HCT116 (cell line): Measurements from ENCODE around the gene TRIB2. TPM values are rescaled to one million over a fixed set of nuclear protein-coding genes. Genes with fewer than 3 reads are reported as not detected.

Experiments
- ATAC-seq: fragments of 200-7000 bp; cut with Tn5 transposase; 2 replicates; pipeline ENCODE4 v1.9.1; 2020; ENCODE audit warnings: mild to moderate bottlenecking, moderate library complexity
- Bru-seq: library from RNA; stranded (reverse); fragments of 400-500 nt; gene quantifications from one replicate; lab custom pipeline; 2021; lab: Mats Ljungman, UMichigan
- BruChase-seq, 2 experiments: library from RNA; stranded (reverse); fragments of 400-500 nt; gene quantifications; one replicate each; lab custom pipeline; 2021; lab: Mats Ljungman, UMichigan
- BruUV-seq: library from RNA; stranded (reverse); fragments of 400-500 nt; replicated peaks from 2 replicates; lab custom pipeline; 2021; lab: Mats Ljungman, UMichigan
- CTCF ChIA-PET: fragments of 300-600 bp; sonication (Branson Sonifier 250); formaldehyde crosslinking; loops from one replicate; lab custom pipeline; 2021; ENCODE audit warnings: antibody characterized with exemption; lab: Charles Lee
- POLR2A ChIA-PET: fragments of 300-600, 350-600 bp; sonication (Branson Sonifier 250); formaldehyde crosslinking; loops from one replicate; lab custom pipeline; 2021; ENCODE audit warnings: antibody characterized with exemption; lab: Charles Lee
- RAD21 ChIA-PET, 2 experiments: fragments of 300-600 bp; sonication (Branson Sonifier 250); formaldehyde crosslinking; loops; one replicate each; lab custom pipeline; 2023; ENCODE audit warnings: low total read pairs in 2 of 2; ENCODE audit not compliant: uncharacterized antibody in 2 of 2, unreplicated experiment in 2 of 2, low non-redundant PET in 1 of 2; lab: Charles Lee
- DNase-seq: peaks from one replicate; pipeline ENCODE4 v3.0.0-alpha.2; 2010; ENCODE audit warnings: low read depth, low spot score
- H2AFZ ChIP-seq: fragments of 200-600 bp; shearing (Covaris generic), sonication (generic); 2 replicates; pipeline ENCODE4 v1.6.1; 2017; ENCODE audit warnings: low read depth, mixed run types, mixed read lengths, antibody characterized with exemption, low read length; ENCODE audit not compliant: poor library complexity, severe bottlenecking
- H3K27ac ChIP-seq: 2 replicates; pipeline ENCODE4 v1.5.1; 2012; ENCODE audit warnings: low read depth, low read length
- H3K27me3 ChIP-seq: fragments of 200-600 bp; sonication (generic); 2 replicates; pipeline ENCODE4 v1.6.1; 2016; ENCODE audit warnings: mixed run types, low read length, mixed read lengths; ENCODE audit not compliant: insufficient read depth
- H3K36me3 ChIP-seq, 2 experiments: fragments of 200-500 bp in 1 of 2; fragments of 200-600 bp in 1 of 2; sonication (Bioruptor generic) in 1 of 2; sonication (generic) in 1 of 2; 2 replicates each; pipeline versions ENCODE4 v1.5.1 to v1.6.1; 2014 to 2016; ENCODE audit warnings: low read length in 2 of 2, inconsistent platforms in 1 of 2, mixed read lengths in 1 of 2, mixed run types in 1 of 2; ENCODE audit not compliant: insufficient read depth in 2 of 2, control insufficient read depth in 1 of 2
- H3K4me1 ChIP-seq, 2 experiments: fragments of 200-600 bp in 1 of 2; sonication (generic) in 1 of 2; 2 replicates each; pipeline versions ENCODE4 v1.5.1 to v1.6.1; 2012 to 2017; ENCODE audit warnings: low read length in 2 of 2, inconsistent platforms in 1 of 2, mild to moderate bottlenecking in 1 of 2, mixed read lengths in 1 of 2, mixed run types in 1 of 2, moderate library complexity in 1 of 2; ENCODE audit not compliant: insufficient read depth in 2 of 2, control insufficient read depth in 1 of 2
- H3K4me2 ChIP-seq: fragments of 200-600 bp; sonication (generic); 2 replicates; pipeline ENCODE4 v1.6.1; 2017; ENCODE audit warnings: mixed run types, low read length, mixed read lengths
- H3K4me3 ChIP-seq, 2 experiments: fragments of 200-600 bp in 1 of 2; sonication (generic) in 1 of 2; replicated peaks in 1 of 2; 2 replicates each; pipeline ENCODE4 v1.5.1; 2011 to 2016; ENCODE audit warnings: low read length in 2 of 2, control low read depth in 1 of 2, low read depth in 1 of 2, mild to moderate bottlenecking in 1 of 2, mixed read lengths in 1 of 2, mixed run types in 1 of 2
- H3K79me2 ChIP-seq: fragments of 200-600 bp; sonication (generic); 2 replicates; pipeline ENCODE4 v1.6.1; 2017; ENCODE audit warnings: mild to moderate bottlenecking, mixed run types, low read length, moderate library complexity, mixed read lengths; ENCODE audit not compliant: insufficient read depth
- H3K9ac ChIP-seq: fragments of 200-600 bp; sonication (generic); 2 replicates; pipeline ENCODE4 v1.6.1; 2016; ENCODE audit warnings: low read length, mixed read lengths
- H3K9me2 ChIP-seq: fragments of 200-600 bp; sonication (generic), shearing (Covaris generic); 2 replicates; pipeline ENCODE4 v1.6.1; 2017; ENCODE audit warnings: mixed run types, mild to moderate bottlenecking, moderate library complexity; ENCODE audit not compliant: insufficient read depth
- H3K9me3 ChIP-seq, 2 experiments: fragments of 200-500 bp in 1 of 2; fragments of 200-600 bp in 1 of 2; sonication (Bioruptor generic) in 1 of 2; sonication (generic) in 1 of 2; 2 replicates each; pipeline ENCODE4 v1.6.1; 2014 to 2017; ENCODE audit warnings: low read length in 2 of 2, mixed read lengths in 2 of 2, inconsistent platforms in 1 of 2, low read depth in 1 of 2, mild to moderate bottlenecking in 1 of 2, mixed run types in 1 of 2, moderate library complexity in 1 of 2; ENCODE audit not compliant: control insufficient read depth in 1 of 2, insufficient read depth in 1 of 2
- H4K20me1 ChIP-seq: fragments of 200-600 bp; sonication (generic), shearing (Covaris generic); 2 replicates; pipeline ENCODE4 v1.6.1; 2017; ENCODE audit warnings: mixed run types, mild to moderate bottlenecking, moderate library complexity; ENCODE audit not compliant: insufficient read depth
- CBX3 ChIP-seq: IDR thresholded peaks from 2 replicates; pipeline ENCODE4 v1.6.1; 2012; ENCODE audit warnings: low read depth
- CEBPB ChIP-seq: IDR thresholded peaks from 2 replicates; pipeline ENCODE4 v1.6.1; 2012; ENCODE audit warnings: low read depth
- EGR1 ChIP-seq: IDR thresholded peaks from 2 replicates; pipeline ENCODE4 v1.6.1; 2012; ENCODE audit warnings: low read depth
- ELF1 ChIP-seq: IDR thresholded peaks from 2 replicates; pipeline ENCODE4 v1.6.1; 2012; ENCODE audit warnings: low read depth, borderline replicate concordance
- EZH2 ChIP-seq: fragments of 200-600 bp; sonication (generic); IDR thresholded peaks from 2 replicates; pipeline ENCODE4 v1.6.1; 2017; ENCODE audit warnings: antibody characterized with exemption, mixed run types
- EZH2phosphoT487 ChIP-seq: fragments of 200-600 bp; IDR thresholded peaks from 2 replicates; pipeline ENCODE4 v1.6.1; 2018; ENCODE audit warnings: antibody characterized with exemption, borderline replicate concordance
- FOSL1 ChIP-seq: IDR thresholded peaks from 2 replicates; pipeline ENCODE4 v1.6.1; 2012; ENCODE audit warnings: low read depth
- JUND ChIP-seq: IDR thresholded peaks from 2 replicates; pipeline ENCODE4 v1.6.1; 2012
- POLR2A ChIP-seq: IDR thresholded peaks from 2 replicates; pipeline ENCODE4 v1.7.0; 2011; ENCODE audit warnings: borderline replicate concordance; ENCODE audit not compliant: insufficient read depth, insufficient read length; ENCODE audit errors: extremely low read depth
- POLR2AphosphoS5 ChIP-seq: IDR thresholded peaks from 2 replicates; pipeline ENCODE4 v1.6.1; 2011; ENCODE audit warnings: mild to moderate bottlenecking, low read depth, low read length, moderate library complexity
- RAD21 ChIP-seq: IDR thresholded peaks from 2 replicates; pipeline ENCODE4 v1.6.1; 2012; ENCODE audit warnings: low read depth, mild to moderate bottlenecking
- SIN3A ChIP-seq: IDR thresholded peaks from 2 replicates; pipeline ENCODE4 v1.6.1; 2012; ENCODE audit warnings: low read depth
- SP1 ChIP-seq: IDR thresholded peaks from 2 replicates; pipeline ENCODE4 v1.6.1; 2012; ENCODE audit warnings: low read depth
- TCF7L2 ChIP-seq: IDR thresholded peaks from 2 replicates; pipeline ENCODE4 v1.7.0; 2011; ENCODE audit warnings: borderline replicate concordance, inconsistent platforms; ENCODE audit not compliant: insufficient read depth, insufficient read length; ENCODE audit errors: extremely low read depth
- YY1 ChIP-seq: IDR thresholded peaks from 2 replicates; pipeline ENCODE4 v1.6.1; 2011; ENCODE audit warnings: low read length, low read depth, moderate library complexity, mild to moderate bottlenecking; ENCODE audit not compliant: insufficient replicate concordance; ENCODE audit errors: extremely low read depth
- ZFX ChIP-seq: fragments of 450-650 bp; IDR thresholded peaks from 2 replicates; pipeline ENCODE4 v1.6.1; 2017
- ZNF274 ChIP-seq: fragments of 200-500 bp; sonication (Bioruptor generic); IDR thresholded peaks from 2 replicates; pipeline ENCODE4 v1.6.1; 2014; ENCODE audit warnings: mild to moderate bottlenecking, low read depth, low read length, inconsistent platforms
- intact Hi-C: fragments of 100-400 bp; cut with micrococcal nuclease; formaldehyde crosslinking; loops from 2 replicates; pipeline ENCODE4 v1.10.0; 2022
- long read RNA-seq: library from polyadenylated mRNA; unstranded; transcript quantifications from one replicate; pipeline ENCODE4 v2.0.0, GENCODE V29; 2021; ENCODE audit not compliant: unreplicated experiment
- polyA plus RNA-seq: library from polyadenylated mRNA; unstranded; fragments of >200 nt; gene quantifications from 2 replicates; pipeline ENCODE4 v1.2.1, GENCODE V29; 2012; ENCODE audit warnings: missing spikeins
- total RNA-seq: library from RNA; stranded (reverse); gene quantifications from one replicate; pipeline ENCODE4 v1.2.1, GENCODE V29; 2021; ENCODE audit not compliant: unreplicated experiment
- TF ChIP-seq, protein P1 (sequence below): IDR thresholded peaks from 2 replicates; pipeline ENCODE4 v1.6.1; 2011; ENCODE audit warnings: mild to moderate bottlenecking, low read length, moderate library complexity; ENCODE audit not compliant: insufficient replicate concordance; ENCODE audit errors: extremely low read depth
- TF ChIP-seq, protein P2 (sequence below): IDR thresholded peaks from 2 replicates; pipeline ENCODE4 v1.6.1; 2012
- TF ChIP-seq, protein P3 (sequence below): IDR thresholded peaks from 2 replicates; pipeline ENCODE4 v1.6.1; 2012
- TF ChIP-seq, protein P4 (sequence below), 3 experiments: fragments of 200-600 bp in 1 of 3; sonication (generic) in 1 of 3; IDR thresholded peaks in 2 of 3; conservative IDR thresholded peaks in 1 of 3; 2 replicates each; pipeline ENCODE4 v1.5.1; 2012 to 2017; ENCODE audit warnings: low read depth in 2 of 3, low read length in 2 of 3, antibody characterized with exemption in 1 of 3, borderline replicate concordance in 1 of 3, control low read depth in 1 of 3, mild to moderate bottlenecking in 1 of 3, mixed read lengths in 1 of 3, mixed run types in 1 of 3, moderate library complexity in 1 of 3; ENCODE audit not compliant: insufficient read depth in 1 of 3

The TRIB2 gene
- 12.4 TPM for total RNA-seq
- polyA plus RNA-seq = 10.9 and 11.7 TPM in 2 replicates
- Bru-seq, nascent RNA = percentile 47 among the genes with signal in this experiment
- BruChase-seq, experiment 1, labeled RNA remaining after a 6-hour chase = percentile 51 among the genes with signal in this experiment
- percentile 57 among the genes with signal in this experiment for BruChase-seq, experiment 2, labeled RNA remaining after a 2-hour chase
- long read RNA-seq, full-length matches to known transcripts = 9 of 17 reads
- long read RNA-seq, partial matches to known transcripts = 4 of 17 reads
- long read RNA-seq, other reads (novel, unspliced or antisense) = 4 of 17 reads

DNA sequence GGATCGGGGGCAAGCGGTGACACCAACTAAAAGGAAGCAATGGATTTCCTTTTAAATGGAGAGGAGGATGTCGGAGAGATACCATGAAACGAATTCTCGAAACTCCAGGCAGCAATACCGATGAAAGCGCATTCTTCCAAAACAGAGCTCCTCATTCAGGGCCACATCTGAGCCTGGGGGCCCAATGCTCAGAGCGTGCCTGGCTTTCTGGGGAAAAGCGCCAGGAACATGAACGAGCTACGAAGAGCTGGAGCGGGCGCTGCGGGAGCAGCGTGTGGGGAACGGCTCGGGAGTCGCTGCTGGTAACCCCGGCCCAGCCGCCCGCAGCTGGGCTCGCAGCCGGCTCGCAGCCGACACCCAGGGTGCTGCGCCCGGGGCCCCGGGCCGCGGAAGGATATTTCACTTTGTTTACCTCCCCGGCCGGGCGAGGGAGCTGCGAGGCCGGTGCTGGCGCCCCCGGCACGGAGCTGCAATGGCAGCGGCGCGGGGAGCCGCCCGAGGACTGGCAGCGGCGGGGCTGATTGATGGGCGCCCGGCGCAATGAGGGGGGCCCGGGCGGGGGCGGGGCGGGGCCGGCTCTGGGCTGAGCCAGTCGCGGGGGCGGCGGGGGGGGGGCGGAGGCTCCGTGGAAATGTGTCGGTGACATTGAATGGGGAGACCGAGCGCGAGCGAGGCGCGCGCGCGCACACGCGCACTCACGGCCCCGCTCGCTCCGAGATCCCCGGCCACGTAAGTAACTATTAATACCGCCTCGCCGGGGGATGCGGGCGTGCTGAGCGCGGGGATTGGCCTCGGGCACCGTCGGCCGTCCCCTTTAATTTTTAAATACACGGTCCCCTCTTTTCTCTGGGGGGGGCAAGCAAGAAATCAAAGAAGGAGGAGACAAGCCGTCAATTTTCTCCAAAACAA lies at the start of gene TRIB2:
TSS of gene TRIB2 (plus strand) at position 655 of the 909 bp plus-strand sequence. CDS start 1,372 bp downstream, outside the sequence.
- H3K79me2 ChIP-seq = no peaks in the 10 kb centered on the region
- CTCF ChIA-PET = interaction anchor here (0.7 to 3.2 kb wide), 18 partner anchors 9 to 932 kb away, joined by 3 to 29 read pairs (median 3); no protein-coding TSS in a partner anchor
- RAD21 ChIA-PET = interaction anchor here (0.6 to 1.8 kb wide), 7 partner anchors 207 to 887 kb away, joined by 3 to 7 read pairs (median 3); no protein-coding TSS in a partner anchor
- peak within 1 kb of the TSS; percentile 70 for H3K9ac ChIP-seq
- peaks cover 18 to 29% of the 10 kb centered on the region in 2 experiments for H3K4me1 ChIP-seq
- H3K4me2 ChIP-seq = peak within 1 kb of the TSS; percentile 98
- ATAC-seq (peak; percentile 85), DNase-seq (peak; percentile 61)
- intact Hi-C loops = loop anchor here (1.0 to 10.0 kb wide), 7 partner anchors 216 to 886 kb away; no protein-coding TSS in a partner anchor
- POLR2A ChIA-PET = interaction anchor here (1.0 to 1.9 kb wide), 4 partner anchors 18 to 887 kb away, joined by 3 to 8 read pairs (median 4); no protein-coding TSS in a partner anchor
- peak within 1 kb of the TSS; percentile 70 for H3K27ac ChIP-seq
- peak within 1 kb of the TSS; percentile 74 for H2AFZ ChIP-seq
- no peaks in the 10 kb centered on the region for H4K20me1 ChIP-seq
- H3K4me3 ChIP-seq = peak within 1 kb of the TSS; percentile 66 to 78
- BruUV-seq = no TSS peak
- no peaks in the 10 kb centered on the region for H3K27me3 ChIP-seq
- no peaks in the 10 kb centered on the region for H3K9me3 ChIP-seq
- H3K9me2 ChIP-seq = no peaks in the 10 kb centered on the region
- H3K36me3 ChIP-seq = no peaks in the 10 kb centered on the region
- TF ChIP-seq ELF1 (no peak), POLR2AphosphoS5 (peak; percentile 80), JUND (no peak), YY1 (peak; percentile 81), ZNF274 (no peak), SP1 (no peak), POLR2A (no peak), CBX3 (0 out of 2 replicates have a peak, but pooled peaks have one; percentile 4), FOSL1 (no peak), SIN3A (no peak), EZH2 (no peak), EZH2phosphoT487 (no peak), TCF7L2 (no peak), CEBPB (no peak), ZFX (peak; percentile 19; the same call in 1 of the 2 replicates), RAD21 (peak; percentile 38; the same call in 1 of the 2 replicates), EGR1 (no peak)
- TF ChIP-seq, protein P1, sequence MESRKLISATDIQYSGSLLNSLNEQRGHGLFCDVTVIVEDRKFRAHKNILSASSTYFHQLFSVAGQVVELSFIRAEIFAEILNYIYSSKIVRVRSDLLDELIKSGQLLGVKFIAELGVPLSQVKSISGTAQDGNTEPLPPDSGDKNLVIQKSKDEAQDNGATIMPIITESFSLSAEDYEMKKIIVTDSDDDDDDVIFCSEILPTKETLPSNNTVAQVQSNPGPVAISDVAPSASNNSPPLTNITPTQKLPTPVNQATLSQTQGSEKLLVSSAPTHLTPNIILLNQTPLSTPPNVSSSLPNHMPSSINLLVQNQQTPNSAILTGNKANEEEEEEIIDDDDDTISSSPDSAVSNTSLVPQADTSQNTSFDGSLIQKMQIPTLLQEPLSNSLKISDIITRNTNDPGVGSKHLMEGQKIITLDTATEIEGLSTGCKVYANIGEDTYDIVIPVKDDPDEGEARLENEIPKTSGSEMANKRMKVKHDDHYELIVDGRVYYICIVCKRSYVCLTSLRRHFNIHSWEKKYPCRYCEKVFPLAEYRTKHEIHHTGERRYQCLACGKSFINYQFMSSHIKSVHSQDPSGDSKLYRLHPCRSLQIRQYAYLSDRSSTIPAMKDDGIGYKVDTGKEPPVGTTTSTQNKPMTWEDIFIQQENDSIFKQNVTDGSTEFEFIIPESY = no peak
- TF ChIP-seq, protein P2, sequence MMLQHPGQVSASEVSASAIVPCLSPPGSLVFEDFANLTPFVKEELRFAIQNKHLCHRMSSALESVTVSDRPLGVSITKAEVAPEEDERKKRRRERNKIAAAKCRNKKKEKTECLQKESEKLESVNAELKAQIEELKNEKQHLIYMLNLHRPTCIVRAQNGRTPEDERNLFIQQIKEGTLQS = no peak
- TF ChIP-seq, protein P3, sequence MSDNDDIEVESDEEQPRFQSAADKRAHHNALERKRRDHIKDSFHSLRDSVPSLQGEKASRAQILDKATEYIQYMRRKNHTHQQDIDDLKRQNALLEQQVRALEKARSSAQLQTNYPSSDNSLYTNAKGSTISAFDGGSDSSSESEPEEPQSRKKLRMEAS = no peak; the same call in 1 of the 2 replicates
- TF ChIP-seq, protein P4, sequence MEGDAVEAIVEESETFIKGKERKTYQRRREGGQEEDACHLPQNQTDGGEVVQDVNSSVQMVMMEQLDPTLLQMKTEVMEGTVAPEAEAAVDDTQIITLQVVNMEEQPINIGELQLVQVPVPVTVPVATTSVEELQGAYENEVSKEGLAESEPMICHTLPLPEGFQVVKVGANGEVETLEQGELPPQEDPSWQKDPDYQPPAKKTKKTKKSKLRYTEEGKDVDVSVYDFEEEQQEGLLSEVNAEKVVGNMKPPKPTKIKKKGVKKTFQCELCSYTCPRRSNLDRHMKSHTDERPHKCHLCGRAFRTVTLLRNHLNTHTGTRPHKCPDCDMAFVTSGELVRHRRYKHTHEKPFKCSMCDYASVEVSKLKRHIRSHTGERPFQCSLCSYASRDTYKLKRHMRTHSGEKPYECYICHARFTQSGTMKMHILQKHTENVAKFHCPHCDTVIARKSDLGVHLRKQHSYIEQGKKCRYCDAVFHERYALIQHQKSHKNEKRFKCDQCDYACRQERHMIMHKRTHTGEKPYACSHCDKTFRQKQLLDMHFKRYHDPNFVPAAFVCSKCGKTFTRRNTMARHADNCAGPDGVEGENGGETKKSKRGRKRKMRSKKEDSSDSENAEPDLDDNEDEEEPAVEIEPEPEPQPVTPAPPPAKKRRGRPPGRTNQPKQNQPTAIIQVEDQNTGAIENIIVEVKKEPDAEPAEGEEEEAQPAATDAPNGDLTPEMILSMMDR (IDR thresholded peaks at IDR 0.05 in 2 of 3, conservative IDR thresholded peaks at IDR 0.05 in 1 of 3; ENCODE audit: borderline replicate concordance in 1 of 3, insufficient read depth in 1 of 3, low read depth in 2 of 3, low read length in 2 of 3) = no peak
